Endodermal cell (in vitro differentiated cells): ENCODE results near the gene FIP1L1. TPM values are rescaled to one million over a fixed set of nuclear protein-coding genes. Genes with fewer than 3 reads are reported as not detected.

Source experiments
- DNase-seq: peaks from one replicate; pipeline ENCODE4 v3.0.0-alpha.2; 2017
- H3K27ac ChIP-seq: 2 replicates; pipeline ENCODE4 v1.5.1; 2013; ENCODE audit warnings: mild to moderate bottlenecking, low read depth, low read length, moderate library complexity
- H3K27me3 ChIP-seq: 2 replicates; pipeline ENCODE4 v1.6.1; 2013; ENCODE audit warnings: mild to moderate bottlenecking, low read length, moderate library complexity; ENCODE audit not compliant: insufficient read depth, control insufficient read depth, poor library complexity, severe bottlenecking
- H3K36me3 ChIP-seq: 2 replicates; pipeline ENCODE4 v1.7.0; 2013; ENCODE audit warnings: mild to moderate bottlenecking, low read length, moderate library complexity; ENCODE audit not compliant: control insufficient read depth, insufficient read depth
- H3K4me1 ChIP-seq: one replicate; pipeline ENCODE4 v1.7.0; 2013; ENCODE audit warnings: low read length; ENCODE audit not compliant: control insufficient read depth, insufficient read depth
- H3K4me3 ChIP-seq: 2 replicates; pipeline ENCODE4 v1.5.1; 2013; ENCODE audit warnings: mild to moderate bottlenecking, low read length, moderate library complexity
- H3K9ac ChIP-seq: 2 replicates; pipeline ENCODE4 v1.6.1; 2013; ENCODE audit warnings: mild to moderate bottlenecking, low read length, moderate library complexity; ENCODE audit not compliant: poor library complexity, severe bottlenecking; ENCODE audit errors: extremely low read depth
- H3K9me3 ChIP-seq: 2 replicates; pipeline ENCODE4 v1.6.1; 2013; ENCODE audit warnings: mild to moderate bottlenecking, low read length, moderate library complexity; ENCODE audit not compliant: control insufficient read depth
- H3K27ac Mint-ChIP-seq: 2 replicates; pipeline ENCODE4 v1.8.0; 2020; ENCODE audit warnings: mixed read lengths
- H3K27me3 Mint-ChIP-seq: 2 replicates; pipeline ENCODE4 v1.8.0; 2021; ENCODE audit warnings: mild to moderate bottlenecking, mixed read lengths; ENCODE audit not compliant: insufficient read depth
- H3K36me3 Mint-ChIP-seq: 2 replicates; pipeline ENCODE4 v1.8.0; 2020; ENCODE audit warnings: low read depth, mixed read lengths
- H3K4me1 Mint-ChIP-seq: 2 replicates; pipeline ENCODE4 v1.8.0; 2020; ENCODE audit warnings: mixed read lengths
- H3K4me3 Mint-ChIP-seq: 2 replicates; pipeline ENCODE4 v1.8.0; 2020; ENCODE audit warnings: mild to moderate bottlenecking, moderate library complexity, mixed read lengths
- H3K9me3 Mint-ChIP-seq: 2 replicates; pipeline ENCODE4 v1.8.0; 2020; ENCODE audit warnings: mild to moderate bottlenecking, mixed read lengths
- WGBS, 2 experiments: methylation state at CpG; one replicate each; pipeline versions ENCODE4 v1.1.5 to v1.1.7; 2013; ENCODE audit warnings: missing lambda C conversion rate in 2 of 2, mixed read lengths in 1 of 2; ENCODE audit not compliant: insufficient coverage in 1 of 2, insufficient read length in 1 of 2; 5-methylcytosine and 5-hydroxymethylcytosine counted together
- total RNA-seq, 2 donors: library from RNA; stranded (reverse); fragmentation: NEBNext Ultra II Directional in 1 of 2; extraction: Animal tissue kit (Norgen Biotek cat#: 25700) in 1 of 2; gene quantifications; 2 replicates in 1 of 2; 3 replicates in 1 of 2; pipeline ENCODE4 v1.2.1, GENCODE V29; 2021
- TF ChIP-seq, protein P1 (sequence below): fragments of 200-600 bp; sonication (generic); conservative IDR thresholded peaks from 2 replicates; pipeline ENCODE4 v1.5.0; 2021; ENCODE audit warnings: antibody characterized with exemption, mild to moderate bottlenecking

The FIP1L1 gene
- total RNA-seq, 2 donors from 2014 or later, result 79.2 to 88.8 TPM

DNA sequence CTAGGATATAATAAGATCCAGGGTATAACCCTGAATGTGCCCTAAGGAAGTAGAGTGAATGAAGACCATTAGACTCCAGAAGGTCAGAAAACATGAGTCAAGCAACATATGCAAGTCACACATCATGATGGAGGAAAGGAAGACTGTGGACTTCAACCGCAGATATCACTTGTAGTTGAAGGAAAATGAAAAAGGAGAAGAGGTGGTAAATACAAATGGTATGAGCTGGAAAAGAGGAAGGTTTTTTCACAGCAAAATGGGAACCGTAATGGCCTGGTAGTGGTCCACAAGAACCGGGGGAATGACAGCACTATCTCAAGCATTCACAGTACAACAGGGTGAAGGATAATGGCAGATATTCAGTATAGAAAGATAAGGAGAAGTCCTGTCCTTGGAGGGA lies 6.4 kb upstream of the FIP1L1 start:
- peaks cover 69% of the 10 kb centered on the region for H3K27me3 Mint-ChIP-seq
- no peak overlapping the region for H3K4me3 Mint-ChIP-seq

DNA sequence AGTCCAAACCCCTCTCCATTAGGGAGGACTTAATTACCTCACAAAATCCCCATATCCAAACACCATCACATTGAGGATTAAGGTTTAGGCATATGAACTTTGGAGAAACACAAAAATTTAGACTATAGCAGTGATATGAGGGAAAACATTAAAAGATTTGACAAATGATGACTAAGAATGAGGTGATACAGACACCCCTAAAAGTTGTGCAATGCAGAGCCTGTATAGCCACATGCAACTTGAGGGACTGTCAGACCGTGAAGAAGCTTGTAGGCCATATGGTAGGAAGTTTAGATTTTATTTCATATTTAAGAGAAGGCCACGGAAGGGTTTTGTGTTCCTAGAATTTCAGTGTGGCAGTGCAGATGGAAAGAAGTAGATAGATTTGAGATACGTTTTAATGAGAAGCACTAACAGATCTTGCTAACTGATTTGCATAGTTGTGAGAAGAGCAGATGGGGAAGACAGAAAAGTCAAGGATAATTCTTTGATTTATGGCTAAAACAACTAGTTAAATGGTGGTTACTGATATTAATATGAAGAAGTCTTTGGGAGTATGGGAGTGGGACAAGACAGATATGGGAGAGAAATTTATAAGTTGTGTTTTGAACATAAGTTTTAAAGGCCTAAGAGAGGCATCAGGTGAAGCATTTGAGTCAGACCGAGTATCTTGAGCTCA lies 5.5 kb upstream of the FIP1L1 start:
- H3K36me3 ChIP-seq, result no peaks in the 10 kb centered on the region
- peaks cover 59% of the 10 kb centered on the region for H3K27me3 ChIP-seq
- Mint-ChIP-seq H3K9me3 (no peaks in the 10 kb centered on the region), H3K27ac (no peak overlapping the region), H3K4me3 (no peak overlapping the region), H3K4me1 (peaks cover 16% of the 10 kb centered on the region), H3K36me3 (no peaks in the 10 kb centered on the region), H3K27me3 (peaks cover 67% of the 10 kb centered on the region)
- H3K4me1 ChIP-seq, result no peaks in the 10 kb centered on the region
- 91% methylated on average over 4 of the region's 4 CpGs for WGBS, 2 experiments
- no peak overlapping the region for H3K4me3 ChIP-seq
- no peaks in the 10 kb centered on the region for H3K9me3 ChIP-seq
- TF ChIP-seq, protein P1, sequence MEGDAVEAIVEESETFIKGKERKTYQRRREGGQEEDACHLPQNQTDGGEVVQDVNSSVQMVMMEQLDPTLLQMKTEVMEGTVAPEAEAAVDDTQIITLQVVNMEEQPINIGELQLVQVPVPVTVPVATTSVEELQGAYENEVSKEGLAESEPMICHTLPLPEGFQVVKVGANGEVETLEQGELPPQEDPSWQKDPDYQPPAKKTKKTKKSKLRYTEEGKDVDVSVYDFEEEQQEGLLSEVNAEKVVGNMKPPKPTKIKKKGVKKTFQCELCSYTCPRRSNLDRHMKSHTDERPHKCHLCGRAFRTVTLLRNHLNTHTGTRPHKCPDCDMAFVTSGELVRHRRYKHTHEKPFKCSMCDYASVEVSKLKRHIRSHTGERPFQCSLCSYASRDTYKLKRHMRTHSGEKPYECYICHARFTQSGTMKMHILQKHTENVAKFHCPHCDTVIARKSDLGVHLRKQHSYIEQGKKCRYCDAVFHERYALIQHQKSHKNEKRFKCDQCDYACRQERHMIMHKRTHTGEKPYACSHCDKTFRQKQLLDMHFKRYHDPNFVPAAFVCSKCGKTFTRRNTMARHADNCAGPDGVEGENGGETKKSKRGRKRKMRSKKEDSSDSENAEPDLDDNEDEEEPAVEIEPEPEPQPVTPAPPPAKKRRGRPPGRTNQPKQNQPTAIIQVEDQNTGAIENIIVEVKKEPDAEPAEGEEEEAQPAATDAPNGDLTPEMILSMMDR, result no peak
- no peak overlapping the region for H3K27ac ChIP-seq
- DNase-seq, result no peak
- no peak overlapping the region for H3K9ac ChIP-seq

More for the DNA sequence above, 6.4 kb upstream of the FIP1L1 start:
- H3K27ac Mint-ChIP-seq, result no peak overlapping the region
- H3K4me3 ChIP-seq, result no peak overlapping the region
- no peak for DNase-seq
- TF ChIP-seq, protein P1, result no peak
- H3K4me1 ChIP-seq, result no peaks in the 10 kb centered on the region
- H3K9me3 ChIP-seq, result no peaks in the 10 kb centered on the region
- H3K9ac ChIP-seq, result no peak overlapping the region
- H3K4me1 Mint-ChIP-seq, result peaks cover 11% of the 10 kb centered on the region
- peaks cover 59% of the 10 kb centered on the region for H3K27me3 ChIP-seq
- no peaks in the 10 kb centered on the region for H3K9me3 Mint-ChIP-seq
- H3K36me3 ChIP-seq, result no peaks in the 10 kb centered on the region
- H3K36me3 Mint-ChIP-seq, result no peaks in the 10 kb centered on the region
- WGBS, 2 experiments, result 89 to 90% methylated on average over 2 to 3 of the region's 3 CpGs
- no peak overlapping the region for H3K27ac ChIP-seq

DNA sequence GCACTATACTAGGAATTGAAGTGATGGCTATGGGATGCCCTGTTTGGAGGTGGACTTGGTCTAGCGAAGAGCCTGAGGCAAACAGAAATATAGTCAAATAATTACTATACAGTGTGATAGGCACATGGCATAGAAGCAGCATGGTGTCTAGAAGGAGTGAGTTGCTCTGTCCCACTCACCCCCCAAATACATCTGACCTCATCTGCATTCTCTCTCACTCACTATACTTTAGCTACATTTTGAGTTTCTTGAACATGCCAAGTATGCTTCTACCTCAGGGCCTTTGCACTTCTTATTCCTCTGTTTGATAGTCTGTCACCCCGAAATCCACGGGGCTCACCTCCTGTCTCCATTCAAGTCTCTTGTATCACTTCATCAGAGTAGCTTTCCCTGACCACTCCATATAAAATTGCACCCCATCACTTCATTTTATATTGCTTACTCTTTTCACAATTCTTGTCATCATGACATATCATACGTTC lies 2.6 kb upstream of the FIP1L1 start:
- TF ChIP-seq, protein P1, result no peak
- 79 to 88% methylated on average over 2 to 4 of the region's 4 CpGs for WGBS, 2 experiments
- peaks cover 41% of the 10 kb centered on the region for H3K27me3 Mint-ChIP-seq

More for the DNA sequence above, 2.6 kb upstream of the FIP1L1 start:
- Histone ChIP-seq H3K9ac (no peak overlapping the region), H3K4me1 (no peaks in the 10 kb centered on the region), H3K36me3 (peaks cover 3% of the 10 kb centered on the region), H3K9me3 (no peaks in the 10 kb centered on the region), H3K27me3 (peaks cover 35% of the 10 kb centered on the region), H3K27ac (no peak overlapping the region), H3K4me3 (no peak overlapping the region)
- no peaks in the 10 kb centered on the region for H3K36me3 Mint-ChIP-seq
- H3K4me3 Mint-ChIP-seq, result no peak overlapping the region
- DNase-seq, result no peak
- H3K4me1 Mint-ChIP-seq, result peaks cover 29% of the 10 kb centered on the region
- H3K27ac Mint-ChIP-seq, result no peak overlapping the region
- no peaks in the 10 kb centered on the region for H3K9me3 Mint-ChIP-seq
